Glutamatergic neuron (in vitro differentiated cells): ENCODE data around the gene EYS. TPM values are rescaled to one million over a fixed set of nuclear protein-coding genes. Genes with fewer than 3 reads are reported as not detected.

Source experiments
- DNase-seq: peaks from one replicate; pipeline ENCODE4 v3.0.0; 2022
- H3K27ac Mint-ChIP-seq: one replicate; pipeline ENCODE4 v1.8.0; 2020; ENCODE audit warnings: mild to moderate bottlenecking, mixed read lengths, inconsistent platforms; ENCODE audit not compliant: unreplicated experiment
- H3K27me3 Mint-ChIP-seq: one replicate; pipeline ENCODE4 v1.8.0; 2020; ENCODE audit warnings: mild to moderate bottlenecking, moderate library complexity, mixed read lengths, inconsistent platforms; ENCODE audit not compliant: unreplicated experiment
- H3K36me3 Mint-ChIP-seq: one replicate; pipeline ENCODE4 v1.8.0; 2020; ENCODE audit warnings: mild to moderate bottlenecking, mixed read lengths, inconsistent platforms; ENCODE audit not compliant: unreplicated experiment
- H3K4me1 Mint-ChIP-seq: one replicate; pipeline ENCODE4 v1.8.0; 2020; ENCODE audit warnings: mild to moderate bottlenecking, low read depth, mixed read lengths, inconsistent platforms; ENCODE audit not compliant: unreplicated experiment
- H3K4me3 Mint-ChIP-seq: one replicate; pipeline ENCODE4 v1.8.0; 2020; ENCODE audit warnings: mild to moderate bottlenecking, mixed read lengths, inconsistent platforms; ENCODE audit not compliant: unreplicated experiment
- H3K9me3 Mint-ChIP-seq: one replicate; pipeline ENCODE4 v1.8.0; 2020; ENCODE audit warnings: mild to moderate bottlenecking, moderate library complexity, mixed read lengths, inconsistent platforms; ENCODE audit not compliant: unreplicated experiment
- total RNA-seq: library from RNA; stranded (reverse); fragmentation: NEBNext Ultra II Directional; extraction: Animal tissue kit (Norgen Biotek cat#: 25700); gene quantifications from one replicate; pipeline ENCODE4 v1.2.1, GENCODE V29; 2021; ENCODE audit not compliant: unreplicated experiment
- TF ChIP-seq, protein P1 (sequence below): fragments of 200-600 bp; sonication (generic); IDR thresholded peaks from one replicate; pipeline ENCODE4 v1.5.0; 2021; ENCODE audit not compliant: partially characterized antibody, unreplicated experiment

The EYS gene
- total RNA-seq, 1 donor from 2014 or later = 13.2 TPM

DNA sequence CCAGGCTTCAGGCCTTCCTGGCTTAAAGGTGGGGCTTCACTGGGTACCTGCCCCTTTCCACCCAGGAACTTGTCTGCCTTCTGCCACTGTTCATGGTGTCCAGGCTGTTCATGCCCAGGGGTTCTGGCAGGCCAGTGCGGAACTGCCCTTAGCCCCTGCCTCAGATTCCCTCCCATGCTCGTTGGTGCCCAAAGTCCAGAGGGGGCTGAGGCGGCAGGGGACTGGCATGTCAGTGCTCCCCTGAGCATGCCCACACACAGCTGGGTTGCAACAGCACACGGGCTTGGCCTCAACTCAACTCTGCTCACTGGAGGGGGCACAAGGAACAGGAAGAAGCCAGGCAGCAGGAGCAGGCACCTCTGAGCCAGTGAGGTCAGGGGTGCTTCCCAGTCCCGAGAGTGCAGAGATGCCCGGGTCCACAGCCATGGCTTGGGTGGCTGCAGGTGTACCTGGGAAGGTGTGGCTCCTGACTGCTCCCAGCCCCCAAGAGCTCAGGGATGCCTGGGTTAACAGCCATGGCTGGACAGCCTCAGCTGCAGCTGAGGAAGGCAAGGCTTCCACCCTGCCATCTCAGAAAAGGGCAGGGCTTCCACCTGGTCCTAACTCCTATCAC lies 845.9 kb downstream of the EYS start:
- Mint-ChIP-seq H3K27me3 (no peaks in the 10 kb centered on the region), H3K4me3 (no peak overlapping the region), H3K36me3 (no peaks in the 10 kb centered on the region), H3K9me3 (peaks cover 2% of the 10 kb centered on the region), H3K27ac (no peak overlapping the region), H3K4me1 (no peaks in the 10 kb centered on the region)
- TF ChIP-seq, protein P1, sequence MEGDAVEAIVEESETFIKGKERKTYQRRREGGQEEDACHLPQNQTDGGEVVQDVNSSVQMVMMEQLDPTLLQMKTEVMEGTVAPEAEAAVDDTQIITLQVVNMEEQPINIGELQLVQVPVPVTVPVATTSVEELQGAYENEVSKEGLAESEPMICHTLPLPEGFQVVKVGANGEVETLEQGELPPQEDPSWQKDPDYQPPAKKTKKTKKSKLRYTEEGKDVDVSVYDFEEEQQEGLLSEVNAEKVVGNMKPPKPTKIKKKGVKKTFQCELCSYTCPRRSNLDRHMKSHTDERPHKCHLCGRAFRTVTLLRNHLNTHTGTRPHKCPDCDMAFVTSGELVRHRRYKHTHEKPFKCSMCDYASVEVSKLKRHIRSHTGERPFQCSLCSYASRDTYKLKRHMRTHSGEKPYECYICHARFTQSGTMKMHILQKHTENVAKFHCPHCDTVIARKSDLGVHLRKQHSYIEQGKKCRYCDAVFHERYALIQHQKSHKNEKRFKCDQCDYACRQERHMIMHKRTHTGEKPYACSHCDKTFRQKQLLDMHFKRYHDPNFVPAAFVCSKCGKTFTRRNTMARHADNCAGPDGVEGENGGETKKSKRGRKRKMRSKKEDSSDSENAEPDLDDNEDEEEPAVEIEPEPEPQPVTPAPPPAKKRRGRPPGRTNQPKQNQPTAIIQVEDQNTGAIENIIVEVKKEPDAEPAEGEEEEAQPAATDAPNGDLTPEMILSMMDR = no peak
- no peak for DNase-seq

GRCh38 chr6:64860203-64860602 lies 846.8 kb downstream of the EYS start:
- Mint-ChIP-seq H3K27me3 (no peaks in the 10 kb centered on the region), H3K27ac (no peak overlapping the region), H3K36me3 (no peaks in the 10 kb centered on the region), H3K4me1 (no peaks in the 10 kb centered on the region), H3K4me3 (no peak overlapping the region), H3K9me3 (no peaks in the 10 kb centered on the region)
- TF ChIP-seq, protein P1 = no peak
- DNase-seq = no peak

- Mint-ChIP-seq H3K27ac (no peak overlapping the region), H3K9me3 (peaks cover 2% of the 10 kb centered on the region), H3K27me3 (no peaks in the 10 kb centered on the region), H3K4me1 (no peaks in the 10 kb centered on the region), H3K36me3 (peaks cover 11% of the 10 kb centered on the region), H3K4me3 (no peak overlapping the region)
- TF ChIP-seq, protein P1 = no peak
- DNase-seq = no peak
Observed at GRCh38 chr6:64850121-64850520, 856.9 kb downstream of the EYS start.

DNA sequence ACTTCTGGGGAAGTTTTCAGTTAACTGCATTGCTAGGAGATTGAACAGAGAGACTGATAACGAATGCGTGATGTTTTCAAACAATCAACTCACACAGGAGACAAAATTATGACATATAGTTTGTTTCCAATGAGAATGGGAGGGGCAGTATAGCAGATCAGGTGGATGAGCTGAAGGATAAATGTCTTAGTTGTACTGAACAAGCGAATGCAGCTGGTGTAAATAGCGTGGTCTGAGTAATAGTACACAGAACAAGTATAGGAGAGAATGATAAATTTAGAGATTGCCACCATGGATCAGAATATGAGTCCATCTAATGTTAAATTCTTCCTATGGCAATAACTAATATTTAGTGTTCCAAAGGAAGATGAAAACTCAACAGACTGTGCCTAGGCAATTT lies 858.6 kb downstream of the EYS start:
- Mint-ChIP-seq H3K4me3 (no peak overlapping the region), H3K27ac (no peak overlapping the region), H3K36me3 (peaks cover 11% of the 10 kb centered on the region), H3K4me1 (no peaks in the 10 kb centered on the region), H3K27me3 (no peaks in the 10 kb centered on the region), H3K9me3 (peaks cover 2% of the 10 kb centered on the region)
- no peak for DNase-seq
- TF ChIP-seq, protein P1 = no peak

GRCh38 chr6:64847396-64847795 lies 859.6 kb downstream of the EYS start:
- no peaks in the 10 kb centered on the region for H3K9me3 Mint-ChIP-seq
- TF ChIP-seq, protein P1 = no peak
- H3K4me1 Mint-ChIP-seq = no peaks in the 10 kb centered on the region
- no peaks in the 10 kb centered on the region for H3K27me3 Mint-ChIP-seq
- DNase-seq = no peak
- H3K4me3 Mint-ChIP-seq = no peak overlapping the region
- H3K27ac Mint-ChIP-seq = no peak overlapping the region
- H3K36me3 Mint-ChIP-seq = peaks cover 7% of the 10 kb centered on the region
